Smooth muscle cell (in vitro differentiated cells): ENCODE results near the gene TMEM232. TPM values are rescaled to one million over a fixed set of nuclear protein-coding genes. Genes with fewer than 3 reads are reported as not detected.

Experiments used
- DNase-seq: peaks from one replicate; lab custom pipeline; 2025; ENCODE audit not compliant: unreplicated experiment; lab: John Stamatoyannopoulos, UW
- H2AFZ ChIP-seq: fragments of 200-600 bp; sonication (generic); 2 replicates; pipeline ENCODE4 v1.6.0; 2016; ENCODE audit warnings: antibody characterized with exemption, low read depth, mild to moderate bottlenecking
- H3F3A ChIP-seq: fragments of 200-600 bp; sonication (generic); 2 replicates; pipeline ENCODE4 v1.6.0; 2017; ENCODE audit warnings: antibody characterized with exemption, low read depth
- H3K27ac ChIP-seq: fragments of 200-600 bp; sonication (generic); 2 replicates; pipeline ENCODE4 v1.5.1; 2016; ENCODE audit warnings: low read depth, mild to moderate bottlenecking
- H3K27me3 ChIP-seq: fragments of 200-600 bp; sonication (generic); 2 replicates; pipeline ENCODE4 v1.6.1; 2016; ENCODE audit warnings: low read depth, mild to moderate bottlenecking
- H3K36me3 ChIP-seq: fragments of 200-600 bp; sonication (generic); 2 replicates; pipeline ENCODE4 v1.5.1; 2016; ENCODE audit warnings: low read depth
- H3K4me1 ChIP-seq: fragments of 200-600 bp; sonication (generic); 2 replicates; pipeline ENCODE4 v1.5.1; 2016; ENCODE audit warnings: low read depth
- H3K4me2 ChIP-seq: fragments of 200-600 bp; sonication (generic); 2 replicates; pipeline ENCODE4 v1.6.0; 2016; ENCODE audit warnings: mild to moderate bottlenecking
- H3K4me3 ChIP-seq: fragments of 200-600 bp; sonication (generic); 2 replicates; pipeline ENCODE4 v1.5.1; 2016; ENCODE audit warnings: mild to moderate bottlenecking
- H3K79me2 ChIP-seq: fragments of 200-600 bp; sonication (generic); 2 replicates; pipeline ENCODE4 v1.6.0; 2016; ENCODE audit warnings: low read depth, mild to moderate bottlenecking
- H3K9ac ChIP-seq: fragments of 200-600 bp; sonication (generic); 2 replicates; pipeline ENCODE4 v1.6.0; 2016; ENCODE audit warnings: low read depth
- H3K9me3 ChIP-seq: fragments of 200-600 bp; sonication (generic); replicated peaks from 2 replicates; pipeline ENCODE4 v1.5.1; 2016; ENCODE audit warnings: low read depth
- H4K20me1 ChIP-seq: fragments of 200-600 bp; sonication (generic); 2 replicates; pipeline ENCODE4 v1.6.0; 2016; ENCODE audit warnings: low read depth
- CTCF ChIP-seq: fragments of 200-600 bp; sonication (generic); IDR thresholded peaks from 2 replicates; pipeline ENCODE4 v1.5.1; 2017; ENCODE audit warnings: borderline replicate concordance, mild to moderate bottlenecking, antibody characterized with exemption; ENCODE audit not compliant: insufficient read depth, poor library complexity, severe bottlenecking
- WGBS: methylation state at CpG from one replicate; pipeline ENCODE4 v1.1.7; 2016; ENCODE audit warnings: low lambda C conversion rate; 5-methylcytosine and 5-hydroxymethylcytosine counted together
- polyA plus RNA-seq: library from polyadenylated mRNA; unstranded; fragments of >200 nt; fragmentation: Nextera tagmentation; extraction: Ambion mirVana; gene quantifications from 2 replicates; pipeline ENCODE4 v1.2.1, GENCODE V29; 2016
- total RNA-seq: library from RNA; depleted of rRNA; stranded (reverse); fragments of >200 nt; gene quantifications from 2 replicates; pipeline ENCODE4 v1.2.3, GENCODE V29; 2014

TMEM232 gene
- total and polyA plus RNA-seq, 2 experiments from 2014 or later: 0.49 to 1.0 TPM

GRCh38 chr5:110588286-110588980 lies 138.0 kb downstream of the TMEM232 start:
- Histone ChIP-seq H3F3A (no peaks in the 10 kb centered on the region), H2AFZ (no peak overlapping the region), H3K27ac (no peak overlapping the region), H3K4me3 (no peak overlapping the region), H3K36me3 (no peaks in the 10 kb centered on the region), H3K4me2 (no peak overlapping the region), H4K20me1 (no peaks in the 10 kb centered on the region), H3K4me1 (no peaks in the 10 kb centered on the region), H3K9me3 (no peaks in the 10 kb centered on the region), H3K79me2 (no peaks in the 10 kb centered on the region), H3K27me3 (no peaks in the 10 kb centered on the region), H3K9ac (no peak overlapping the region)
- no peak for TF ChIP-seq CTCF
- no peak for DNase-seq
- WGBS: 82% methylated on average over 3 of the region's 3 CpGs

- TF ChIP-seq CTCF: no peak
- H3K27ac ChIP-seq: no peak overlapping the region
- no peak for DNase-seq
Observed at GRCh38 chr5:110580625-110581024, 145.8 kb downstream of the TMEM232 start.

GRCh38 chr5:110572729-110573128 lies 153.7 kb downstream of the TMEM232 start:
- no peak overlapping the region for H2AFZ ChIP-seq
- no peak overlapping the region for H3K9ac ChIP-seq
- no peaks in the 10 kb centered on the region for H3K27me3 ChIP-seq
- WGBS: 91% methylated on average over 1 of the region's 1 CpG
- DNase-seq: no peak
- no peaks in the 10 kb centered on the region for H3F3A ChIP-seq
- no peak overlapping the region for H3K4me3 ChIP-seq
- H3K4me1 ChIP-seq: no peaks in the 10 kb centered on the region
- no peak for TF ChIP-seq CTCF
- no peak overlapping the region for H3K27ac ChIP-seq
- H3K4me2 ChIP-seq: no peak overlapping the region
- no peaks in the 10 kb centered on the region for H3K36me3 ChIP-seq
- no peaks in the 10 kb centered on the region for H3K9me3 ChIP-seq
- H3K79me2 ChIP-seq: no peaks in the 10 kb centered on the region
- H4K20me1 ChIP-seq: no peaks in the 10 kb centered on the region

More at GRCh38 chr5:110580625-110581024, 145.8 kb downstream of the TMEM232 start:
- Histone ChIP-seq H3K9me3 (no peaks in the 10 kb centered on the region), H3K4me2 (no peak overlapping the region), H3K36me3 (no peaks in the 10 kb centered on the region), H3K4me1 (no peaks in the 10 kb centered on the region), H4K20me1 (no peaks in the 10 kb centered on the region), H3K9ac (no peak overlapping the region), H2AFZ (no peak overlapping the region), H3K79me2 (no peaks in the 10 kb centered on the region), H3F3A (no peaks in the 10 kb centered on the region), H3K27me3 (no peaks in the 10 kb centered on the region), H3K4me3 (no peak overlapping the region)
- 81% methylated on average over 1 of the region's 1 CpG for WGBS

GRCh38 chr5:110562191-110562590 lies 164.3 kb downstream of the TMEM232 start:
- Histone ChIP-seq H4K20me1 (no peaks in the 10 kb centered on the region), H3K9ac (no peak overlapping the region), H3F3A (no peaks in the 10 kb centered on the region), H3K79me2 (no peaks in the 10 kb centered on the region), H2AFZ (no peak overlapping the region), H3K4me3 (no peak overlapping the region), H3K36me3 (no peaks in the 10 kb centered on the region), H3K27me3 (no peaks in the 10 kb centered on the region), H3K27ac (no peak overlapping the region), H3K4me1 (no peaks in the 10 kb centered on the region), H3K9me3 (no peaks in the 10 kb centered on the region), H3K4me2 (no peak overlapping the region)
- no peak for DNase-seq
- no peak for TF ChIP-seq CTCF
